Measurements from ENCODE around the gene MCU.

The MCU gene

GRCh38 chr10:72927485-72927884 lies 235.5 kb downstream of the MCU start:
- H3K4me3 ChIP-seq (ENCODE audit: low read depth, low read length): no peak overlapping the region
- TF ChIP-seq CTCF (IDR thresholded peaks at IDR 0.05; ENCODE audit: low read depth, low read length) (no peak), MYC (IDR thresholded peaks at IDR 0.05; ENCODE audit: low read depth, low read length) (no peak), MAX (IDR thresholded peaks at IDR 0.05; ENCODE audit: low read depth, low read length) (no peak), POLR2A (IDR thresholded peaks at IDR 0.05; ENCODE audit: extremely low read depth, insufficient read length) (no peak)
- DNase-seq (ENCODE audit: low read depth): no peak

- H3K4me3 ChIP-seq (ENCODE audit: low read depth, low read length): no peak overlapping the region
- TF ChIP-seq CTCF (IDR thresholded peaks at IDR 0.05; ENCODE audit: low read depth, low read length) (no peak), MAX (IDR thresholded peaks at IDR 0.05; ENCODE audit: low read depth, low read length) (no peak), POLR2A (IDR thresholded peaks at IDR 0.05; ENCODE audit: extremely low read depth, insufficient read length) (no peak), MYC (IDR thresholded peaks at IDR 0.05; ENCODE audit: low read depth, low read length) (no peak)
- DNase-seq (ENCODE audit: low read depth): no peak
These were observed 236.9 kb downstream of the MCU start for GRCh38 chr10:72928798-72929197.

GRCh38 chr10:72930276-72930675 lies 238.3 kb downstream of the MCU start:
- TF ChIP-seq POLR2A (IDR thresholded peaks at IDR 0.05; ENCODE audit: extremely low read depth, insufficient read length) (no peak), CTCF (IDR thresholded peaks at IDR 0.05; ENCODE audit: low read depth, low read length) (no peak), MYC (IDR thresholded peaks at IDR 0.05; ENCODE audit: low read depth, low read length) (no peak), MAX (IDR thresholded peaks at IDR 0.05; ENCODE audit: low read depth, low read length) (no peak)
- DNase-seq (ENCODE audit: low read depth): no peak
- no peak overlapping the region for H3K4me3 ChIP-seq (ENCODE audit: low read depth, low read length)

GRCh38 chr10:72932259-72933015 lies 240.5 kb downstream of the MCU start:
- TF ChIP-seq MAX (IDR thresholded peaks at IDR 0.05; ENCODE audit: low read depth, low read length) (no peak), MYC (IDR thresholded peaks at IDR 0.05; ENCODE audit: low read depth, low read length) (no peak), CTCF (IDR thresholded peaks at IDR 0.05; ENCODE audit: low read depth, low read length) (no peak), POLR2A (IDR thresholded peaks at IDR 0.05; ENCODE audit: extremely low read depth, insufficient read length) (no peak)
- DNase-seq (ENCODE audit: low read depth): no peak
- H3K4me3 ChIP-seq (ENCODE audit: low read depth, low read length): no peak overlapping the region

- DNase-seq (ENCODE audit: low read depth): no peak
- TF ChIP-seq MAX (IDR thresholded peaks at IDR 0.05; ENCODE audit: low read depth, low read length): no peak
- no peak overlapping the region for H3K4me3 ChIP-seq (ENCODE audit: low read depth, low read length)
These were observed 243.4 kb downstream of the MCU start for GRCh38 chr10:72935361-72935760.
